ENCODE results near the gene FUS. TPM values are rescaled to one million over a fixed set of nuclear protein-coding genes. Genes with fewer than 3 reads are reported as not detected.
A peak's percentile ranks its signal among the peaks of the same experiment; 100 is the strongest.

Gene FUS
- total and polyA plus RNA-seq, 9 of the 15 experiments (the other 6 are each of a cell fraction or from before 2014, with no cell fraction given), result 43.9 to 575 (median 87.2) TPM

DNA sequence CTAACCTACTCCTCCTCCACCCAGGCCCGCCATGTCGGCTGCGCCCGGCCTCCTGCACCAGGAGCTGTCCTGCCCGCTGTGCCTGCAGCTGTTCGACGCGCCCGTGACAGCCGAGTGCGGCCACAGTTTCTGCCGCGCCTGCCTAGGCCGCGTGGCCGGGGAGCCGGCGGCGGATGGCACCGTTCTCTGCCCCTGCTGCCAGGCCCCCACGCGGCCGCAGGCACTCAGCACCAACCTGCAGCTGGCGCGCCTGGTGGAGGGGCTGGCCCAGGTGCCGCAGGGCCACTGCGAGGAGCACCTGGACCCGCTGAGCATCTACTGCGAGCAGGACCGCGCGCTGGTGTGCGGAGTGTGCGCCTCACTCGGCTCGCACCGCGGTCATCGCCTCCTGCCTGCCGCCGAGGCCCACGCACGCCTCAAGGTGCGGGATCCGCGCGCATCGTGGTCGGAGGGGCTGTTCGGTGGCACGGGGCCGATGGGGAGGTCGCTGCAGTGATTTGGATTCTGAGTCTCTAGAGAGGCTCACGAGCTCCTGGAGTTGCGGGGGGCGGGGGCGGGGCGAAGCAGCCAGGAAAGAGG lies 34.9 kb downstream of the FUS start (continued):
- TF ChIP-seq, protein P1, sequence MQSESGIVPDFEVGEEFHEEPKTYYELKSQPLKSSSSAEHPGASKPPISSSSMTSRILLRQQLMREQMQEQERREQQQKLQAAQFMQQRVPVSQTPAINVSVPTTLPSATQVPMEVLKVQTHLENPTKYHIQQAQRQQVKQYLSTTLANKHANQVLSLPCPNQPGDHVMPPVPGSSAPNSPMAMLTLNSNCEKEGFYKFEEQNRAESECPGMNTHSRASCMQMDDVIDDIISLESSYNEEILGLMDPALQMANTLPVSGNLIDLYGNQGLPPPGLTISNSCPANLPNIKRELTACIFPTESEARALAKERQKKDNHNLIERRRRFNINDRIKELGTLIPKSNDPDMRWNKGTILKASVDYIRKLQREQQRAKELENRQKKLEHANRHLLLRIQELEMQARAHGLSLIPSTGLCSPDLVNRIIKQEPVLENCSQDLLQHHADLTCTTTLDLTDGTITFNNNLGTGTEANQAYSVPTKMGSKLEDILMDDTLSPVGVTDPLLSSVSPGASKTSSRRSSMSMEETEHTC (IDR thresholded peaks at IDR 0.05), result no peak
- TF ChIP-seq POLR2G (IDR thresholded peaks at IDR 0.05; ENCODE audit: low read depth, low read length), result no peak
- TF ChIP-seq DACH1 (IDR thresholded peaks at IDR 0.05; ENCODE audit: partially characterized antibody), result no peak
- TF ChIP-seq, protein P2, sequence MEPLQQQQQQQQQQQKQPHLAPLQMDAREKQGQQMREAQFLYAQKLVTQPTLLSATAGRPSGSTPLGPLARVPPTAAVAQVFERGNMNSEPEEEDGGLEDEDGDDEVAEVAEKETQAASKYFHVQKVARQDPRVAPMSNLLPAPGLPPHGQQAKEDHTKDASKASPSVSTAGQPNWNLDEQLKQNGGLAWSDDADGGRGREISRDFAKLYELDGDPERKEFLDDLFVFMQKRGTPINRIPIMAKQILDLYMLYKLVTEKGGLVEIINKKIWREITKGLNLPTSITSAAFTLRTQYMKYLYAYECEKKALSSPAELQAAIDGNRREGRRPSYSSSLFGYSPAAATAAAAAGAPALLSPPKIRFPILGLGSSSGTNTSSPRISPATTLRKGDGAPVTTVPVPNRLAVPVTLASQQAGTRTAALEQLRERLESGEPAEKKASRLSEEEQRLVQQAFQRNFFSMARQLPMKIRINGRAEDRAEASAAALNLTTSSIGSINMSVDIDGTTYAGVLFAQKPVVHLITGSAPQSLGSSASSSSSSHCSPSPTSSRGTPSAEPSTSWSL (CRISPR knock-in tag; IDR thresholded peaks at IDR 0.05; ENCODE audit: borderline replicate concordance), result no peak
- no peak for TF ChIP-seq KLF6 (CRISPR knock-in tag; IDR thresholded peaks at IDR 0.05; ENCODE audit: borderline replicate concordance)
- TF ChIP-seq SRSF3 (IDR thresholded peaks at IDR 0.05; ENCODE audit: insufficient read depth, low read length), result no peak
- no peak for TF ChIP-seq TEAD2 (tag; IDR thresholded peaks at IDR 0.05)
- no peak for TF ChIP-seq POLR2H (tag; IDR thresholded peaks at IDR 0.05; ENCODE audit: low read depth)
- TF ChIP-seq FOXK2 (conservative IDR thresholded peaks at IDR 0.05 in 1 of 2, IDR thresholded peaks at IDR 0.05 in 1 of 2; ENCODE audit: low read depth in 2 of 2), result no peak
- TF ChIP-seq CBX3 (IDR thresholded peaks at IDR 0.05; ENCODE audit: borderline replicate concordance in 1 of 2, low read length in 2 of 2), result no peak
- TF ChIP-seq, protein P3, sequence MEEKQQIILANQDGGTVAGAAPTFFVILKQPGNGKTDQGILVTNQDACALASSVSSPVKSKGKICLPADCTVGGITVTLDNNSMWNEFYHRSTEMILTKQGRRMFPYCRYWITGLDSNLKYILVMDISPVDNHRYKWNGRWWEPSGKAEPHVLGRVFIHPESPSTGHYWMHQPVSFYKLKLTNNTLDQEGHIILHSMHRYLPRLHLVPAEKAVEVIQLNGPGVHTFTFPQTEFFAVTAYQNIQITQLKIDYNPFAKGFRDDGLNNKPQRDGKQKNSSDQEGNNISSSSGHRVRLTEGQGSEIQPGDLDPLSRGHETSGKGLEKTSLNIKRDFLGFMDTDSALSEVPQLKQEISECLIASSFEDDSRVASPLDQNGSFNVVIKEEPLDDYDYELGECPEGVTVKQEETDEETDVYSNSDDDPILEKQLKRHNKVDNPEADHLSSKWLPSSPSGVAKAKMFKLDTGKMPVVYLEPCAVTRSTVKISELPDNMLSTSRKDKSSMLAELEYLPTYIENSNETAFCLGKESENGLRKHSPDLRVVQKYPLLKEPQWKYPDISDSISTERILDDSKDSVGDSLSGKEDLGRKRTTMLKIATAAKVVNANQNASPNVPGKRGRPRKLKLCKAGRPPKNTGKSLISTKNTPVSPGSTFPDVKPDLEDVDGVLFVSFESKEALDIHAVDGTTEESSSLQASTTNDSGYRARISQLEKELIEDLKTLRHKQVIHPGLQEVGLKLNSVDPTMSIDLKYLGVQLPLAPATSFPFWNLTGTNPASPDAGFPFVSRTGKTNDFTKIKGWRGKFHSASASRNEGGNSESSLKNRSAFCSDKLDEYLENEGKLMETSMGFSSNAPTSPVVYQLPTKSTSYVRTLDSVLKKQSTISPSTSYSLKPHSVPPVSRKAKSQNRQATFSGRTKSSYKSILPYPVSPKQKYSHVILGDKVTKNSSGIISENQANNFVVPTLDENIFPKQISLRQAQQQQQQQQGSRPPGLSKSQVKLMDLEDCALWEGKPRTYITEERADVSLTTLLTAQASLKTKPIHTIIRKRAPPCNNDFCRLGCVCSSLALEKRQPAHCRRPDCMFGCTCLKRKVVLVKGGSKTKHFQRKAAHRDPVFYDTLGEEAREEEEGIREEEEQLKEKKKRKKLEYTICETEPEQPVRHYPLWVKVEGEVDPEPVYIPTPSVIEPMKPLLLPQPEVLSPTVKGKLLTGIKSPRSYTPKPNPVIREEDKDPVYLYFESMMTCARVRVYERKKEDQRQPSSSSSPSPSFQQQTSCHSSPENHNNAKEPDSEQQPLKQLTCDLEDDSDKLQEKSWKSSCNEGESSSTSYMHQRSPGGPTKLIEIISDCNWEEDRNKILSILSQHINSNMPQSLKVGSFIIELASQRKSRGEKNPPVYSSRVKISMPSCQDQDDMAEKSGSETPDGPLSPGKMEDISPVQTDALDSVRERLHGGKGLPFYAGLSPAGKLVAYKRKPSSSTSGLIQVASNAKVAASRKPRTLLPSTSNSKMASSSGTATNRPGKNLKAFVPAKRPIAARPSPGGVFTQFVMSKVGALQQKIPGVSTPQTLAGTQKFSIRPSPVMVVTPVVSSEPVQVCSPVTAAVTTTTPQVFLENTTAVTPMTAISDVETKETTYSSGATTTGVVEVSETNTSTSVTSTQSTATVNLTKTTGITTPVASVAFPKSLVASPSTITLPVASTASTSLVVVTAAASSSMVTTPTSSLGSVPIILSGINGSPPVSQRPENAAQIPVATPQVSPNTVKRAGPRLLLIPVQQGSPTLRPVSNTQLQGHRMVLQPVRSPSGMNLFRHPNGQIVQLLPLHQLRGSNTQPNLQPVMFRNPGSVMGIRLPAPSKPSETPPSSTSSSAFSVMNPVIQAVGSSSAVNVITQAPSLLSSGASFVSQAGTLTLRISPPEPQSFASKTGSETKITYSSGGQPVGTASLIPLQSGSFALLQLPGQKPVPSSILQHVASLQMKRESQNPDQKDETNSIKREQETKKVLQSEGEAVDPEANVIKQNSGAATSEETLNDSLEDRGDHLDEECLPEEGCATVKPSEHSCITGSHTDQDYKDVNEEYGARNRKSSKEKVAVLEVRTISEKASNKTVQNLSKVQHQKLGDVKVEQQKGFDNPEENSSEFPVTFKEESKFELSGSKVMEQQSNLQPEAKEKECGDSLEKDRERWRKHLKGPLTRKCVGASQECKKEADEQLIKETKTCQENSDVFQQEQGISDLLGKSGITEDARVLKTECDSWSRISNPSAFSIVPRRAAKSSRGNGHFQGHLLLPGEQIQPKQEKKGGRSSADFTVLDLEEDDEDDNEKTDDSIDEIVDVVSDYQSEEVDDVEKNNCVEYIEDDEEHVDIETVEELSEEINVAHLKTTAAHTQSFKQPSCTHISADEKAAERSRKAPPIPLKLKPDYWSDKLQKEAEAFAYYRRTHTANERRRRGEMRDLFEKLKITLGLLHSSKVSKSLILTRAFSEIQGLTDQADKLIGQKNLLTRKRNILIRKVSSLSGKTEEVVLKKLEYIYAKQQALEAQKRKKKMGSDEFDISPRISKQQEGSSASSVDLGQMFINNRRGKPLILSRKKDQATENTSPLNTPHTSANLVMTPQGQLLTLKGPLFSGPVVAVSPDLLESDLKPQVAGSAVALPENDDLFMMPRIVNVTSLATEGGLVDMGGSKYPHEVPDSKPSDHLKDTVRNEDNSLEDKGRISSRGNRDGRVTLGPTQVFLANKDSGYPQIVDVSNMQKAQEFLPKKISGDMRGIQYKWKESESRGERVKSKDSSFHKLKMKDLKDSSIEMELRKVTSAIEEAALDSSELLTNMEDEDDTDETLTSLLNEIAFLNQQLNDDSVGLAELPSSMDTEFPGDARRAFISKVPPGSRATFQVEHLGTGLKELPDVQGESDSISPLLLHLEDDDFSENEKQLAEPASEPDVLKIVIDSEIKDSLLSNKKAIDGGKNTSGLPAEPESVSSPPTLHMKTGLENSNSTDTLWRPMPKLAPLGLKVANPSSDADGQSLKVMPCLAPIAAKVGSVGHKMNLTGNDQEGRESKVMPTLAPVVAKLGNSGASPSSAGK (IDR thresholded peaks at IDR 0.05), result peak; percentile 64
- no peak for TF ChIP-seq ATF1 (CRISPR knock-in tag; IDR thresholded peaks at IDR 0.05)
- peak; percentile 23; the same call in 1 of the 2 replicates for TF ChIP-seq ATF1 (tag; IDR thresholded peaks at IDR 0.05)
- TF ChIP-seq ZNF146 (CRISPR knock-in tag; IDR thresholded peaks at IDR 0.05; ENCODE audit: unreplicated experiment), result no peak
